Ishikawa (cell line): ENCODE measurements around the gene KDM4E.

Experiments used
- CEBPB ChIP-seq: IDR thresholded peaks from 2 replicates; pipeline ENCODE4 v1.6.1; 2012
- CREB1 ChIP-seq: IDR thresholded peaks from 2 replicates; pipeline ENCODE4 v1.6.1; 2012; ENCODE audit warnings: low read depth
- EGR1 ChIP-seq: IDR thresholded peaks from 2 replicates; pipeline ENCODE4 v1.6.1; 2012
- EP300 ChIP-seq: IDR thresholded peaks from 2 replicates; pipeline ENCODE4 v1.6.1; 2012; ENCODE audit warnings: borderline replicate concordance
- FOXM1 ChIP-seq: IDR thresholded peaks from 2 replicates; pipeline ENCODE4 v1.6.1; 2012; ENCODE audit warnings: low read depth, borderline replicate concordance
- NFIC ChIP-seq: IDR thresholded peaks from 2 replicates; pipeline ENCODE4 v1.6.1; 2012
- RAD21 ChIP-seq: IDR thresholded peaks from 2 replicates; pipeline ENCODE4 v1.6.1; 2012; ENCODE audit warnings: low read depth
- TAF1 ChIP-seq: IDR thresholded peaks from 2 replicates; pipeline ENCODE4 v1.6.1; 2012; ENCODE audit warnings: low read depth, mild to moderate bottlenecking
- TCF12 ChIP-seq: IDR thresholded peaks from 2 replicates; pipeline ENCODE4 v1.6.1; 2012; ENCODE audit warnings: low read depth
- TEAD4 ChIP-seq: IDR thresholded peaks from 2 replicates; pipeline ENCODE4 v1.6.1; 2012
- YY1 ChIP-seq: IDR thresholded peaks from 2 replicates; pipeline ENCODE4 v1.6.1; 2012; ENCODE audit warnings: low read depth
- ZBTB7A ChIP-seq: IDR thresholded peaks from 2 replicates; pipeline ENCODE4 v1.6.1; 2012; ENCODE audit warnings: low read depth
- TF ChIP-seq, protein P1 (sequence below): IDR thresholded peaks from 2 replicates; pipeline ENCODE4 v1.6.1; 2012; ENCODE audit warnings: low read depth, mild to moderate bottlenecking
- TF ChIP-seq, protein P2 (sequence below): IDR thresholded peaks from 2 replicates; pipeline ENCODE4 v1.6.1; 2012
- TF ChIP-seq, protein P3 (sequence below): IDR thresholded peaks from 2 replicates; pipeline ENCODE4 v1.6.1; 2012

KDM4E gene

DNA sequence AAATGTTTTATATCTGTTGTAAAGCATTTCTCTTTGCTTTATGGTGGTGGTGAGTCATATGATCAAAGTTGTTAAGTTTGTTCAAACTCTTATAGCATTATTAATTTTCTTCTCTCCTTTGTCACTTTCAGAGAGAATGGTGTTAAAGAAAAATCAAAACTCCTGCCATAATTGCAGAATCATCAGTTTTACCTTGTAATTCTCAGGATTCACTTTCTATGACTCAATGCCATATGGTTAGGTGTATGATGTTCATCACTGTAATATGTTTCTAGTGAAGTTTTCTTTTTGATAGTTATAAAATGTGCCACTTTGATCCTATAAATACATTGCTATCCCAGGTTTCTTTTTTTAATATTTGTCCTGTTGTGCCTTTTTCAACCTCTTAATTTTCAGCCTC, 13.7 kb upstream of the KDM4E start:
- TF ChIP-seq RAD21 (no peak), CEBPB (no peak), EP300 (no peak), TEAD4 (no peak), ZBTB7A (no peak), YY1 (no peak), CREB1 (no peak), TAF1 (no peak), FOXM1 (no peak), TCF12 (no peak), NFIC (no peak), EGR1 (no peak)
- TF ChIP-seq, protein P1, sequence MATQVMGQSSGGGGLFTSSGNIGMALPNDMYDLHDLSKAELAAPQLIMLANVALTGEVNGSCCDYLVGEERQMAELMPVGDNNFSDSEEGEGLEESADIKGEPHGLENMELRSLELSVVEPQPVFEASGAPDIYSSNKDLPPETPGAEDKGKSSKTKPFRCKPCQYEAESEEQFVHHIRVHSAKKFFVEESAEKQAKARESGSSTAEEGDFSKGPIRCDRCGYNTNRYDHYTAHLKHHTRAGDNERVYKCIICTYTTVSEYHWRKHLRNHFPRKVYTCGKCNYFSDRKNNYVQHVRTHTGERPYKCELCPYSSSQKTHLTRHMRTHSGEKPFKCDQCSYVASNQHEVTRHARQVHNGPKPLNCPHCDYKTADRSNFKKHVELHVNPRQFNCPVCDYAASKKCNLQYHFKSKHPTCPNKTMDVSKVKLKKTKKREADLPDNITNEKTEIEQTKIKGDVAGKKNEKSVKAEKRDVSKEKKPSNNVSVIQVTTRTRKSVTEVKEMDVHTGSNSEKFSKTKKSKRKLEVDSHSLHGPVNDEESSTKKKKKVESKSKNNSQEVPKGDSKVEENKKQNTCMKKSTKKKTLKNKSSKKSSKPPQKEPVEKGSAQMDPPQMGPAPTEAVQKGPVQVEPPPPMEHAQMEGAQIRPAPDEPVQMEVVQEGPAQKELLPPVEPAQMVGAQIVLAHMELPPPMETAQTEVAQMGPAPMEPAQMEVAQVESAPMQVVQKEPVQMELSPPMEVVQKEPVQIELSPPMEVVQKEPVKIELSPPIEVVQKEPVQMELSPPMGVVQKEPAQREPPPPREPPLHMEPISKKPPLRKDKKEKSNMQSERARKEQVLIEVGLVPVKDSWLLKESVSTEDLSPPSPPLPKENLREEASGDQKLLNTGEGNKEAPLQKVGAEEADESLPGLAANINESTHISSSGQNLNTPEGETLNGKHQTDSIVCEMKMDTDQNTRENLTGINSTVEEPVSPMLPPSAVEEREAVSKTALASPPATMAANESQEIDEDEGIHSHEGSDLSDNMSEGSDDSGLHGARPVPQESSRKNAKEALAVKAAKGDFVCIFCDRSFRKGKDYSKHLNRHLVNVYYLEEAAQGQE: no peak
- TF ChIP-seq, protein P2, sequence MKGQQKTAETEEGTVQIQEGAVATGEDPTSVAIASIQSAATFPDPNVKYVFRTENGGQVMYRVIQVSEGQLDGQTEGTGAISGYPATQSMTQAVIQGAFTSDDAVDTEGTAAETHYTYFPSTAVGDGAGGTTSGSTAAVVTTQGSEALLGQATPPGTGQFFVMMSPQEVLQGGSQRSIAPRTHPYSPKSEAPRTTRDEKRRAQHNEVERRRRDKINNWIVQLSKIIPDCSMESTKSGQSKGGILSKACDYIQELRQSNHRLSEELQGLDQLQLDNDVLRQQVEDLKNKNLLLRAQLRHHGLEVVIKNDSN: no peak
- TF ChIP-seq, protein P3, sequence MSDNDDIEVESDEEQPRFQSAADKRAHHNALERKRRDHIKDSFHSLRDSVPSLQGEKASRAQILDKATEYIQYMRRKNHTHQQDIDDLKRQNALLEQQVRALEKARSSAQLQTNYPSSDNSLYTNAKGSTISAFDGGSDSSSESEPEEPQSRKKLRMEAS: no peak

DNA sequence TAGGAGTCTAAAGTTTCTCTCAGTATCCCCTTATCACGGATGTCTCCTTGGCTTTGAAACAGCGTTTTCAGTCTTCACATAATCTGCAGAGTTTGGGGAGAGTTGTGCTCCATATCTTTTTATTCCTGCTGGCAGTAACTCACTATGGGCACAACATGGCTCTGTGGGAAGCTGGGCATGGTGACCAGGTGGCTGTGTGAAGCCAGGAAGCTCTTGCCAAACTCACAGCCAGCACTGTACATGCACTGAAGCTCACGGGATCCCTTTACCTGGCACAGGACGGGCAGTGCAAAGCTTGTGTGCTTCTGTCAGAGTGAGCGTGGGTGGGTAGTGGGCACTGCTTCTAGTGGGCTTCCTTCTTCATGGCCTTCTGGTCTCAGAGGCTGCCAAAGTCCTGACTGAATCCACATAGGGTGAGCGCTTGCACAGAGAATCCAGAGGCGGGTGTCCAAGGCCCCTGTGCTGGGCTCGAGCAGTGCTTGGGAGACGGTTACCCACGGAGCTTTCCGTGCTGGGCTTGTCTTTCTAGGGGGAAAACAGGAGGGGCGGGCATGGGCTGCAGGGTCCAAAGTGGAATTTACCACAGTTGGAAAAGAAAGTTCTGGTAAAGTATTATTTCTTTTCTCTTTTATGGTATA, 10.8 kb upstream of the KDM4E start:
- TF ChIP-seq TAF1 (no peak), YY1 (no peak), TCF12 (no peak), CREB1 (no peak), RAD21 (no peak), EGR1 (no peak), FOXM1 (no peak), NFIC (no peak), ZBTB7A (no peak)
- TF ChIP-seq, protein P1: no peak
- TF ChIP-seq, protein P3: no peak
- TF ChIP-seq, protein P2: no peak

DNA sequence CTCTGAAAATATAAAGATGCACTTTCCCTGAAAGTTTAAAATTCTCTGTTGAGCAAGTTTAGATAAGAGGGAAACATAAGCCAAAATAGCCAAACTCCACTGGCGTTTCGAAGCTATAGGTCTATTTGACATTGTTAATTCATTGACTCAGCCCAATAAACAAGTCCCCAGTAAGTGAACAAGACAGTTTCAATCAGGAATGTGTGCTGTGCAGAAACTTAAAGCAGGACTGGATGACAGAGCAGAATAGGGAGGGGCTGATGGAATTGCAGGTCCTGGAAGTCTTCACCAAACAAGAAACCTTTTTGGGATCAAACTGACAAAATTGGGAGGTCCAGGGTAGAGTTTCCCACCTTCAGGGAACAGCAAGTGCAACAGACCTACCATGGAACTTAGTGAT, 8.9 kb upstream of the KDM4E start:
- TF ChIP-seq, protein P2: no peak
- TF ChIP-seq EGR1 (no peak), NFIC (no peak), CREB1 (no peak), TEAD4 (no peak), FOXM1 (no peak)
- TF ChIP-seq, protein P1: no peak

DNA sequence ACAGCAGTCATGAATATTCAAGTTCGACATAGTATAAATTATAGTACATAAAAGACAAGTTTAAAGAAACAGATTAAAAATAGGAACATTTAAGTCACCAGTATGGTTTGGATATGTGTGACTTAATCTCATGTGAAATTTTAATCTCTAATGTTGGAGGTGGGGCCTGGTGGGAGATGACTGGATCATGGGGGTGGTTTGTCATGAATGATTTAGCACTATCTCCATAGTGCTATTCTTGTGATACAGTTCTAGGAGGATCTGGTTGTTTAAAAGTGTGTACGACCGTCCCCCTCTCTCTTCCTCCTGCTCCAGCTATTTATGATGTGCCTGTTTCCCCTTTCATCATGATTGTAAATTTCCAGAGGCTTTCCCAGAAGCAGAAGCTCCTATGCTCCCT, 3.3 kb downstream of the KDM4E start:
- TF ChIP-seq, protein P2: no peak
- no peak for TF ChIP-seq RAD21
- TF ChIP-seq TCF12: no peak
- TF ChIP-seq NFIC: no peak
- no peak for TF ChIP-seq YY1
- no peak for TF ChIP-seq FOXM1
- TF ChIP-seq EP300: no peak
- TF ChIP-seq, protein P3: no peak
- TF ChIP-seq TEAD4: no peak
- TF ChIP-seq TAF1: no peak
- no peak for TF ChIP-seq CEBPB
- TF ChIP-seq, protein P1: no peak
- TF ChIP-seq ZBTB7A: no peak
- no peak for TF ChIP-seq CREB1
- TF ChIP-seq EGR1: no peak
